B cell (primary cell): Measurements from ENCODE around the gene SPSB1. TPM values are rescaled to one million over a fixed set of nuclear protein-coding genes. Genes with fewer than 3 reads are reported as not detected.

Source experiments
- ATAC-seq: fragments of 200-7000 bp; cut with Tn5 transposase; one replicate; pipeline ENCODE4 v1.10.0; 2021; ENCODE audit warnings: low read depth, mild to moderate bottlenecking, moderate number of reproducible peaks, moderate library complexity
- CTCF ChIA-PET: fragments of 350-600 bp; sonication (Branson Sonifier 250); formaldehyde crosslinking; loops from one replicate; lab custom pipeline; 2021; ENCODE audit warnings: antibody characterized with exemption, inconsistent platforms; lab: Charles Lee
- POLR2A ChIA-PET: fragments of 350-600 bp; sonication (Branson Sonifier 250); formaldehyde crosslinking; loops from one replicate; lab custom pipeline; 2021; ENCODE audit warnings: antibody characterized with exemption; lab: Charles Lee
- DNase-seq: peaks from one replicate; pipeline ENCODE4 v3.0.0; 2013
- H2AFZ ChIP-seq: 2 replicates; pipeline ENCODE4 v1.6.1; 2012; ENCODE audit warnings: mild to moderate bottlenecking, low read depth, low read length; ENCODE audit not compliant: insufficient read depth, poor library complexity, severe bottlenecking
- H3K27ac ChIP-seq, 2 donors: 1 replicate in 1 of 2; 2 replicates in 1 of 2; pipeline ENCODE4 v1.5.1; 2012 to 2013; ENCODE audit warnings: low read length in 2 of 2, mild to moderate bottlenecking in 2 of 2, moderate library complexity in 1 of 2
- H3K27me3 ChIP-seq, 4 experiments: fragments of 200-600 bp in 1 of 4; sonication (generic) in 1 of 4; replicated peaks in 1 of 4; 1 replicate in 2 of 4; 2 replicates in 2 of 4; pipeline versions ENCODE4 v1.6.1 to v1.7.0; 2013 to 2016; ENCODE audit warnings: low read length in 3 of 4, mild to moderate bottlenecking in 2 of 4, mixed read lengths in 1 of 4, moderate library complexity in 1 of 4; ENCODE audit not compliant: insufficient read depth in 4 of 4, control insufficient read depth in 3 of 4; ENCODE audit errors: control extremely low read depth in 1 of 4
- H3K36me3 ChIP-seq, 2 experiments: replicated peaks in 1 of 2; 1 replicate in 1 of 2; 2 replicates in 1 of 2; pipeline versions ENCODE4 v1.6.1 to v1.7.1; 2013; ENCODE audit warnings: low read length in 1 of 2; ENCODE audit not compliant: insufficient read depth in 2 of 2, control insufficient read depth in 1 of 2; ENCODE audit errors: control extremely low read depth in 1 of 2, extremely low read depth in 1 of 2
- H3K4me1 ChIP-seq, 2 donors: fragments of 200-600 bp in 1 of 2; sonication (generic) in 1 of 2; 1 replicate in 1 of 2; 2 replicates in 1 of 2; pipeline versions ENCODE4 v1.5.1 to v1.6.1; 2013 to 2017; ENCODE audit warnings: low read length in 2 of 2; ENCODE audit not compliant: control insufficient read depth in 2 of 2, insufficient read depth in 2 of 2
- H3K4me2 ChIP-seq: replicated peaks from 2 replicates; pipeline ENCODE3; 2012; ENCODE audit warnings: mild to moderate bottlenecking, low read depth, low read length; ENCODE audit not compliant: poor library complexity, severe bottlenecking
- H3K4me3 ChIP-seq, 5 experiments: fragments of 200-600 bp in 1 of 5; sonication (generic) in 1 of 5; 1 replicate in 3 of 5; 2 replicates in 2 of 5; pipeline versions ENCODE4 v1.5.1 to v1.7.0; 2011 to 2016; ENCODE audit warnings: low read length in 4 of 5, mild to moderate bottlenecking in 4 of 5, low read depth in 2 of 5, control low read depth in 1 of 5, moderate library complexity in 1 of 5; ENCODE audit not compliant: insufficient read depth in 1 of 5; ENCODE audit errors: control extremely low read depth in 1 of 5, extremely low read depth in 1 of 5
- H3K79me2 ChIP-seq: fragments of 200-600 bp; sonication (generic); one replicate; pipeline ENCODE4 v1.6.0; 2016; ENCODE audit warnings: low read length; ENCODE audit not compliant: control insufficient read depth, insufficient read depth
- H3K9ac ChIP-seq: fragments of 200-600 bp; sonication (generic); 2 replicates; pipeline ENCODE4 v1.6.1; 2017; ENCODE audit warnings: mild to moderate bottlenecking, low read length, moderate library complexity
- H3K9me3 ChIP-seq, 3 donors: one replicate each; pipeline versions ENCODE4 v1.6.1 to v1.7.1; 2013; ENCODE audit warnings: low read length in 2 of 3; ENCODE audit not compliant: control insufficient read depth in 2 of 3, insufficient read depth in 1 of 3; ENCODE audit errors: control extremely low read depth in 1 of 3
- H4K20me1 ChIP-seq: 2 replicates; pipeline ENCODE4 v1.6.0; 2012; ENCODE audit warnings: mild to moderate bottlenecking, low read length; ENCODE audit not compliant: insufficient read depth, control insufficient read depth, poor library complexity, severe bottlenecking
- H3K27ac Mint-ChIP-seq: one replicate; pipeline ENCODE4 v1.8.0; 2021; ENCODE audit warnings: mixed read lengths
- H3K27me3 Mint-ChIP-seq: one replicate; pipeline ENCODE4 v1.8.0; 2021; ENCODE audit warnings: mixed read lengths
- H3K4me1 Mint-ChIP-seq: one replicate; pipeline ENCODE4 v1.8.0; 2021; ENCODE audit warnings: mixed read lengths
- H3K4me3 Mint-ChIP-seq: one replicate; pipeline ENCODE4 v1.8.0; 2021; ENCODE audit warnings: mixed read lengths
- H3K9me3 Mint-ChIP-seq: one replicate; pipeline ENCODE4 v1.8.0; 2022; ENCODE audit warnings: mixed read lengths; ENCODE audit not compliant: insufficient read depth
- CTCF ChIP-seq: fragments of 200-600 bp; IDR thresholded peaks from one replicate; pipeline ENCODE4 v1.8.0; 2022; ENCODE audit warnings: antibody characterized with exemption, mild to moderate bottlenecking
- EZH2 ChIP-seq: IDR thresholded peaks from 2 replicates; pipeline ENCODE4 v1.6.1; 2012; ENCODE audit warnings: borderline replicate concordance, low read depth, mild to moderate bottlenecking, moderate library complexity, low read length; ENCODE audit not compliant: insufficient read depth, poor library complexity, severe bottlenecking
- WGBS: methylation state at CpG from one replicate; pipeline ENCODE4 v1.1.5; 2013; ENCODE audit warnings: missing lambda C conversion rate; ENCODE audit not compliant: insufficient coverage; 5-methylcytosine and 5-hydroxymethylcytosine counted together
- intact Hi-C: fragments of 100-400 bp; cut with micrococcal nuclease; formaldehyde crosslinking; loops from one replicate; pipeline ENCODE4 v1.10.0; 2022
- polyA plus RNA-seq: library from polyadenylated mRNA; depleted of rRNA; stranded (reverse); fragments of >200 nt; gene quantifications from 2 replicates; pipeline ENCODE4 v1.2.3, GENCODE V29; 2012
- total RNA-seq, 2 donors: library from RNA; stranded (reverse); fragments of 120-200 nt in 1 of 2; gene quantifications; 1 replicate in 1 of 2; 2 replicates in 1 of 2; pipeline versions ENCODE4 v1.2.3 to v1.2.4, GENCODE V29; 2013 to 2022

Gene SPSB1
- total and polyA plus RNA-seq, 2 donors (not counting 1 experiment from before 2014, with no cell fraction given), result 1.7 to 9.4 TPM

GRCh38 chr1:9311479-9311878 is 18.8 kb downstream of the SPSB1 start:
- Histone ChIP-seq H2AFZ (no peak overlapping the region), H3K36me3 (no peaks in the 10 kb centered on the region), H3K4me3 (no peak overlapping the region), H3K4me1 (no peaks in the 10 kb centered on the region), H3K27me3 (no peaks in the 10 kb centered on the region), H3K4me2 (no peak overlapping the region), H3K9me3 (no peaks in the 10 kb centered on the region), H3K79me2 (peaks cover 56% of the 10 kb centered on the region), H3K27ac (no peak overlapping the region), H4K20me1 (no peaks in the 10 kb centered on the region), H3K9ac (no peak overlapping the region)
- intact Hi-C loops, result no loop called here
- over 99% methylated on average over 9 of the region's 9 CpGs for WGBS
- Mint-ChIP-seq H3K27me3 (no peaks in the 10 kb centered on the region), H3K4me1 (peaks cover 13% of the 10 kb centered on the region), H3K27ac (no peak overlapping the region), H3K9me3 (no peaks in the 10 kb centered on the region), H3K4me3 (no peak overlapping the region)
- POLR2A ChIA-PET, result no interaction called here
- CTCF ChIA-PET, result no interaction called here
- ATAC-seq (no peak), DNase-seq (no peak)
- TF ChIP-seq CTCF (no peak), EZH2 (no peak)

GRCh38 chr1:9312168-9312720 is 19.6 kb downstream of the SPSB1 start:
- Histone ChIP-seq H4K20me1 (no peaks in the 10 kb centered on the region), H2AFZ (no peak overlapping the region), H3K27me3 (no peaks in the 10 kb centered on the region), H3K36me3 (no peaks in the 10 kb centered on the region), H3K79me2 (peaks cover 55% of the 10 kb centered on the region), H3K4me2 (no peak overlapping the region), H3K9ac (no peak overlapping the region), H3K4me1 (peaks cover 0 to 4% of the 10 kb centered on the region in 2 donors), H3K9me3 (no peaks in the 10 kb centered on the region), H3K27ac (no peak overlapping the region), H3K4me3 (no peak overlapping the region)
- intact Hi-C loops, result no loop called here
- CTCF ChIA-PET, result no interaction called here
- Mint-ChIP-seq H3K27me3 (no peaks in the 10 kb centered on the region), H3K9me3 (no peaks in the 10 kb centered on the region), H3K4me1 (peaks cover 15% of the 10 kb centered on the region), H3K27ac (no peak overlapping the region), H3K4me3 (no peak overlapping the region)
- POLR2A ChIA-PET, result no interaction called here
- no peak for TF ChIP-seq EZH2
- TF ChIP-seq CTCF, result no peak
- ATAC-seq, result no peak
- WGBS, result 94% methylated on average over 15 of the region's 18 CpGs
- DNase-seq, result no peak
